ENCODE data around the gene KCP.

GRCh38 chr7:128931965-128932861, 21.7 kb upstream of the KCP start:
- TF ChIP-seq CTCF (IDR thresholded peaks at IDR 0.05) (no peak), POLR2A (IDR thresholded peaks at IDR 0.05) (no peak)

All from lower leg skin (tissue), 3 donors.